Raji (cell line): Measurements from ENCODE around the gene KRT20.

Source experiments
- POLR2A ChIP-seq: IDR thresholded peaks from 2 replicates; pipeline ENCODE4 v1.6.1; 2011; ENCODE audit warnings: low read depth, low read length, control low read depth; ENCODE audit not compliant: insufficient read depth

KRT20 gene

DNA sequence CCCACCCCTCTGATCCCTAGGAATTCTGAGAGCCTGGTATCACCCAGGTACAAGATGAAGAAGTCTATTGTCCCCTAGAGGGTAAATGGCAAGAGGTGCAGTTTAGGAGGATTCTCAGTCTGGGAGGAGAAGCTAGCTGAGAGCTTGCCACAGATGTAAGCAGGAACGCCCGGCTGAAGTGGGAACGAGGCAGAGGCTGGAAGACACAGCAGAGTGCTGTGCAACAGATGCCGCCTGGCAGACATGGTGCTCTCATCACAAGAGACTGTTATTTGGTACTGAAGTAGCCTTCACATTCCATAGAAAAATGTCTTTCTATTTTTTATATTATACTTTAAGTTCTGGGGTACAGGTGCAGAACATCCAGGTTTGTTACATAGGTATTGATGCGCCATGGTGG is 20.3 kb upstream of the KRT20 start:
- no peak for TF ChIP-seq POLR2A

DNA sequence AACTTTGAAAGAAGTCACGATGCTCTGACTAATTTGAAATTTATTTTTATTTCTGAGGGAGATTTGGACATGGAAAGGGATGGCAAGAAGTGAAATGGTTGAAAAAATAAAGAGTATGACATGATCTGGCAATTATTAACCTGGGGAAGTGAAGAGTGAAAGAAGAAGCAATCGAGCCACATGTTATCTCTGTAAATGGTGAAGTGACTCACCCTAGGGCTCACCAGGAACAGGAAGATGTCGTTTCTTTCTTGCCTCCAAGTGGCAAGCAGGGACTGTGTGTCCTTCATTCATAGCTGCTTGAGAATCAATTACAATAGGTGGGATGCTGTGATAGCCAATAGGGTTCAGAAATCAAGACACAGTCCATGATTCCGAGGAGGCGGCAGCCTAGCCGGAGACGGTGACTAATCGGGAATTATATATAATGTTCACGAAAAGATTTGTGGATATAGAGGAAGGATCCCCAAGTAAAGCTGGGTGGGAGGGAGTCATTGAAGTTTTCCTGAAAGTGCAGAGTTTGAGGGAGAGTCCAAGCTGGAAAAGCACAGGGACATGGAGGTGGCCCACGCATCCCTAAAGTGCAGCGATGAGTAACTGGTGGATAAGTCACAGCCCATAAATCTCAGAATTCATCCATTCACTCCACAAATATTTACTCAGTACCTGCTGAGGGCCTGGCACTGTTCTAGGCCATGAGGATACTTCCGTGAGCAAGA is 18.2 kb upstream of the KRT20 start:
- TF ChIP-seq POLR2A = no peak

DNA sequence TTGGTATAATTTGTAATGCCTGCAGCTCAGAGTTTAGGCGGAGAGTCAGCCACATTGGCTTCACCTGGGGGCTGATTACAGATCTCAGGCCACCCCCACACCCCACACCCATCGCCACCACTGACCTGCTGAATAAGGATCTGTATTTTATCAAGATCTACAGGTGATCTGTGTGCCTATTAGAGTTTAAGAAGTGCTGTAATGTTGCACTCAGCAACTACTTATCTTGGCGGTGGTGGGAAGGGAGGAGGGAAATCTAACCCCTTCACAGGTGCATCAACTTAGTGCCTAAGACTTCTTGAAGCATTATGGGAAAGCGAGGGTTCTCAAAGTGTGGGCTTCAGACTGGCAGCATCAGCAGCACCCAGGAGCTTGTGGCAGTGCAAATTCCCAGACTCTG is 17.5 kb upstream of the KRT20 start:
- no peak for TF ChIP-seq POLR2A

DNA sequence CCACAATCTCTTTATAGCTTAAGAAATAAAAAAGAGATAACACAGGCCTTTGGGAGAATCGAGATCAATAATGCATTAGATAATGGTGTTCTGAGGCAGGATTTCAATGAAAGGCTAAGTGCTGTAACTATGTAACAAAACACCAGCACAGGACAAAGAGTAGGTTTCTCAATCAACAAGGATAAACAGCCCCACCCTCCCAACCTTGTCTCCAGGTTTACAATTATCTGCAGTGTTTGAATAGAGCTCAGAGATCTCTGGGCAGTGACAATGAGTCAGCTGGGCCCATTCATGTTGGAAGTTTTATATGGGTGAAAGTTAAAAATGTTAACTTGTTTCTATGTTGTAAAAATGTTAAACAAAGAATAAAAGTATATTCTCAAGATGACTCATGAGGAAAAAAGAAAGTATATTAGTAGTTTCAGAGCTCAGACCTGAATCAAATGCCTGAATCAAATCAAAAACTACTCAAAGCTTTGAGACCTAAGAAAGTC is 17.0 kb upstream of the KRT20 start:
- no peak for TF ChIP-seq POLR2A

DNA sequence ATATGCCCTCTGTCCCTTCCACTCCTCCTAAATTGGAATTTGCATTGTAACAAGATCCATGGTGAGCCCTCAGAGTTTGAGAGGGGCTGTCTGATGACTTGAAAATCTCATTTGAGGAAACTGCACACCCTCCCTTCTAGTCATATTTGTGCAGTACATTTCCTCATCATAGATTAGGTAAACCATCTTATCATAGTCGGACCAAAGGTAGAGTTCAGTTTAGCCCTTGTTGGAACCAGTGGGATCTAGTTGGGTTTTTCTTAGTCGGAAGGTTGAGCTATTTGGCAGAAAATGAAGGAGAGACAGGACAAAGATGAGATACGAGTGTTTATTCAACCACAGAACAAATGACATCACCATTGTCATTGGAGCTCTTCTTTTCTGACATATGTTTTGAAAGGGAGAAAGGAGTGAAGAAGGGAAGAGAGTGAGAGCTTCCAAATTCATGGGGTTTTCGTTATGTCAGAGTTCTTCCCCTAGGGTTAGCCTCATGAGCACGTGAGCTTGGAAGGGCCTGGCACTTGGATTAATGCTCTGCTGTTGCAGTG is 15.8 kb upstream of the KRT20 start:
- no peak for TF ChIP-seq POLR2A

DNA sequence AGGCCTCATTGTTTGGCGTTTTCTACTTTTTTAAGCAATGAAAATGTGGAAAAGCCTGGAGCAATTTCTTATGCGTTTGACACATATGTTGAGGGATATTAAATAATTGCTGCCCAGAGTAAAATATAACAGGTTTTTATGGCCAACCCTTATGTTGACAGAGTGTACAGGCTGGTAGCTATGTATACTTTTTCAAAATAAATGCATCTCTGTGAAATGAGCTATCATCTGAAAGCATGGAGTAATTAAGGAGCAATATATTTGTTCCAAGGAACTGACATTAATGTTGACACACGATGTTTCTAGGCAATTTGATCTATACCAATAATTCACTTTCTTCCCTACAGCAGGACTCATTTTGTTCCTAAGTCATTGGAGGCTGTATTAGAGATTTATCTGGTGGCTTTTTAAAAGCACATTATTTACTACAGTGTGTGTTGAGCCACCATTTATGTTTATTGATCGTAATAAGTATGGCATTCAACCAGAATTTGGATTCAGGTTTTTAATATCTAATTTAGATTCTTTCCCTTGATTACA is 11.9 kb upstream of the KRT20 start:
- no peak for TF ChIP-seq POLR2A

DNA sequence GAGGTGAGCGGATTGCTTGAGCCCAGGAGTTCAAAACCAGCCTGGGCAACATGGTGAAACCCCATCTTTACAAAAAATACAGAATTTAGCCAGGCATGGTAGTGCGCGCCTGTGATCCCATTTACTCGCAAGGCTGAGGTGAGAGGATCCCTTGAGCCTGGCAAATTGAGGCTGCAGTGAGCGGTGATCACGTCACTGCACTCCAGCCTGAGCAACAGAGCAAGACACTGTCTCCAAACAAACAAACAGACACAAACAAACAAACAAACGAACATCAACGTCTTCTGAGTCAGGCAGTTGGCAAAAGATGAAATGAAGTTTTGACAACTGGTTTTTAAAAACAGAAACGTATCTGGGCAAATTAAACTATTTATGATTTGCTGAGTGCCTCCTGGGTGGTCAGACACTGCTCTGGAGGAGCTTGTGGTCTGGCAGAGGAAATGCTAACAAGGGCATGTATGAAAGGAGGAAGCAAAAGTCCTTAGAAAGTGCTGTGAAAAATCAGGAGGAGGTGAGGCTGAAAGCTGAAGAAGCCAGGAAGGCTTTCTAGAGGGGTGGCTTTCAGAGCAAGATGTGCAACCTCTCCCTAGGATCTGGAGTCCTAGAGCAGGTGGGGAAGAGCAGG is 10.2 kb upstream of the KRT20 start:
- no peak for TF ChIP-seq POLR2A

DNA sequence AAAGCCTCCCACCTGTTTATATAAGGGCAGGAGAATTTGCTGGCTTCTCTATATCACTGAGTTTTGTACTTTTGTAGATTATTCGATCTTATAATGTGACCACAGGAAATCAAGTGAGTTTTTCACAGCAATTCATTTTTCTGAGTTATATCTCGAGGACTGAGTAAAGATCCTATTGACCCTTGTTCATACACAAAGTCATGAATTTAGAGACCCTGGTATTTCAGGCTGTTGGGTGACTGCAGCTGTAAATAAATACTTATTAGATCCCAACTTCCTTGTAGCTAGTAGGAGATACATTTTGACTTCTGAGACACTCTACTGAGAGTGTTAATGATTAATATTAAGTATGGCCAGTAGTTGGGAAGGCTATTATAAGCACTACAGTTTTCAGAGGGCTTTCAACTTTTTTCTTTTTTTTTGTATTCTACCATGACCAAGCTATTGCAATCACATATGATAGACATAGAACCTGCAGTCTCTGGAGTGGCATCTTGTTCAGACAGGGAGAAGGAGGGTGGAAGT is 3.2 kb upstream of the KRT20 start:
- TF ChIP-seq POLR2A = no peak

DNA sequence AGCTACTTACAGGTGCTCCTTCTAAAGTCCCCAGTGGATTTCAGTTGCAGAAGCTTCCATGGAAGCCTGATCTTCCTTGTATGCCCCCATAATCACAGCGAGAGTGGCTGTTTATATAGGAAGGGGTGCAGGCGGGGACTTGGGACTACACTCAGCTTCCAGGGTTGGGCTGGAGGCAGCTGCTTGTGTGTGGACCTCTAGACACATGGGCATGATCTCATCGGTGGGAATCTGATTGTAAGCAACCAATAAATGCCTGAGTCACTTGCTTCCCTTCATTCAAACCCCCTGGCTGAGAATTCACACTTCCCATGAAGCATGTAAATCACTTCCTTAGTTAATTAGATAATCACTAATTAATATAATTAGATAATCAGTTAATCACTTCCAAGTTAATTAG is 1.0 kb upstream of the KRT20 start:
- TF ChIP-seq POLR2A = no peak

DNA sequence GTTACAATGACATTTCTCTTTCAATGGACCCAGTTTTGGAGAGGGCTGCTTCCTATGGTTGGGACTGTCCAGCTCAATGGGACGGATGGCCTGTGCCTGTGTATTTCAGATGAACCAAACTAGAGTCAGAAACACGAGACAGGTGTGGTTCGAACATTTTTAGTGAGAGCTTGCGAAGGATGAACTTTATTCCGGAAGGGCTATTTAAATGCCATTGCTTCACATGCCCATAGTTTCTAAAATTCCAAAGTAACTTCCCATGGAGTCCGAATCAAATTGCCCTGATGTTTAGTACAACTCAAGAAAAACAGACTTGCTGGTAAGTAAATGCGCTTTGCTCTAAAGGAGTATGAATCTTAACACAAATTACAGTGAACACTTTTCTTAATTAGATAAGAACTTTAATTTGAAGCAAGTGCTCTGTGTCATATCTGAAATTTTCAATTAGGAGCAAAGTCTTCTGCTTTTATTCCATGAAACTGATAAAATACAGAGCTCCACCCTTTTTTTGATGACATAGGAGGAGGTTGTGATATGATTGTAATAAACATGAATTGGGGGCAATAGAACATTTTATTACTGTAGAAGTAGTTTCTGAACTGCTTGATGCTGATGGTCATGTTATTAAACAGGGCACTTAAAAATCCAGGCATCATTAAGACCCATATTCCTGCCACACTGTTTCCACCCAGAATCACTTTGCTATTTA is 1.3 kb downstream of the KRT20 start:
- no peak for TF ChIP-seq POLR2A

DNA sequence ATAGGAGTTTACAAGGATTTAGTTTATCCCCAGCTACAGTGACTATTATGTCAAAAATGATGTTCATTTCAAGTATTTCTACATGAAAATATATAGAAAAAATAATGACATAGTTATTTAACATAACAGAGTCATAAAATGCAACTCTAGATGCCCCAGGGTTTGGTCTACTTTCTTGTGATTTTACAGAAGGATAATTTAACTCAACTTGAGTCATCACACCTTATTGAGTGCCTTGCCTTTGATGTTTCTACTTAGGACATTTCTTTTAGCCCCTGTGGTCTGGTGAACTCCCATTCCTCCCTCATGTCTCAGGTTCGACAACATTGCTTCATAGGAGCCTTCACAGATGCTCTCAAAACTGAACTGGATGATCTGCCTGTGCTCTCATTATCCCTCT is 2.0 kb downstream of the KRT20 start:
- TF ChIP-seq POLR2A = no peak

DNA sequence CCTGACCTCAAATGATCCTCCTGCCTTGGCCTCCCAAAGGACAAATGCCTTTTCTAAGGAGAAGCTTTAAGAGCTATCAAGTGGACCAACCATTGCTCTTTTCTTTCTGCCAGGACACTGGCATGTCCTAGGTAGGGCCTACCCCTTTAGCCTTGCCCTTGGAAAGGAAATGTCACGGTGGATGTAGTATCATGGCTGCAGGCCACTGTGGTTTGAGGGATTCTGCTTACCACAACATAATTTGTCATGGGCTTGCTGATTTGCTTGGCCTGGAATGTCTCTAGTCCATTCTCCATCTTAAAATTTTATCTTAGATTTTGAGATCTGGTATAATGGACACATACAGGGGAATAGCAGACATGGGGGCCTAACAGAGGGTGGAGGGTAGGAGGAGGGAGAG is 6.0 kb downstream of the KRT20 start:
- TF ChIP-seq POLR2A = no peak

DNA sequence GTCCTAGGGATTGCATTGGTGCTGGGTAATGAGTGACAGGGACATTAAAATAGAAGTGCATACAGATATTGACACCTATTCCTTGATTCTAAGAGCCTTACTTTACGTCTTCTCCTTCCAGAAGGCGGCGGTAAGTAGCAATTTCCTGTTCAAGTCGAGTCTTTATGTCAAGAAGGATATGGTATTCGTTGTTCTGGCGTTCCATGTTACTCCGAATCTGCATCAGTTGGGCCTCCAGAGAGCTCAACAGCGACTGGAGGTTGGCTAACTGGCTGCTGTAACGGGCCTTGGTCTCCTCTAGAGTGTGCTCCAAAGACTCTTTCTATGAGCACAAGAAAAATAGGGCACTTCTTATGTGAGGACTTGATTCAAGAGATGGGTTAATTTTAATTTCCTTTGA is 7.0 kb downstream of the KRT20 start:
- no peak for TF ChIP-seq POLR2A

DNA sequence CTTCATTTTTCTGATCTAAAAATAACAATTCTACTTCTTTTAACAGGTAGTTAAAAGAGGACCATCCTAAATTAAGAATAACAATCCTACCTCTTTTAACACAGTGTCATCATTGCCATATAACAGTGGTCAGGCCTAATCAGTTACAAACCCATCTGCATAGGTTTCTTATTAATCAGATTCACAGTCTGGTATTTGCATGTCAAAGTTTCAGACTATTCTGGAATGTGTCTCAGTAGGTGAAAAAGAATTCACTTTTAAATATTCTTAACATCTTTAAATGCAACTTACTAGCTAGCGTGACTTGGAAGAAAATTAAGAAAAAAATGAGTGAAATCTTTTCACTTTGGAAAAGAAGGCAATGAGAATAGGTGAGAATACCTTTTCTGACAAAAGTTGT is 11.2 kb downstream of the KRT20 start:
- TF ChIP-seq POLR2A = no peak

DNA sequence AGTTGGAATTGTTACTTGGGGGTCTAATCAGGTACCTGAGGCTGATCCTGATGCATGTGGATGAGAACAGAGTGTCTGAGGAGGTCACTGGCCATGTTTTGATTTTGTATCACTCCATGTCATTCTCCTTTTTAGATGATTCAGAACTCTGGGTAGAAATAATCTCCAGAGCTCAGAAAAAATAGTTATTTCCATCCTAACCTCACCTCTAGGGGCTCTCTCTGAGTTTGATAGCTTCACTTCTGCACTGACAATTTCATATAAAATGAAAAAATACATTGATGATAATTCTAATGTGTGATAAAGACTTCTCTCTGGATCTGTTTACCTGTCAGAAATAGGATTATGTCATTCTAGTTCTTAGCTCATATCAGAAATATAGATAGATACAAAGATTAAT is 11.8 kb downstream of the KRT20 start:
- no peak for TF ChIP-seq POLR2A
